Right lobe of liver (tissue), 6 donors: Measurements from ENCODE around the gene MRPL24. TPM values are rescaled to one million over a fixed set of nuclear protein-coding genes. Genes with fewer than 3 reads are reported as not detected.

Source experiments
- ATAC-seq, 4 donors: fragments of 200-7000 bp; cut with Tn5 transposase; one replicate each; pipeline ENCODE4 v1.9.1; 2020; ENCODE audit warnings: mild to moderate bottlenecking in 4 of 4, moderate library complexity in 4 of 4
- DNase-seq, 3 donors: peaks; one replicate each; pipeline ENCODE4 v3.0.0-alpha.2; 2020
- H3K27ac ChIP-seq, 3 donors: fragments of 200-600 bp; one replicate each; pipeline ENCODE4 v1.8.0; 2022
- H3K27me3 ChIP-seq, 2 donors: fragments of 200-600 bp; one replicate each; pipeline ENCODE4 v1.8.0; 2022
- H3K36me3 ChIP-seq, 4 donors: fragments of 200-600 bp; sonication (generic) in 1 of 4; one replicate each; pipeline versions ENCODE4 v1.5.1 to v1.8.0; 2017 to 2022; ENCODE audit warnings: control low read depth in 1 of 4
- H3K4me1 ChIP-seq, 4 donors: fragments of 200-600 bp; sonication (generic) in 1 of 4; one replicate each; pipeline versions ENCODE4 v1.5.1 to v1.8.0; 2017 to 2022; ENCODE audit warnings: control low read depth in 1 of 4
- H3K4me3 ChIP-seq, 3 donors: fragments of 200-600 bp; one replicate each; pipeline ENCODE4 v1.8.0; 2022
- H3K9me3 ChIP-seq, 4 donors: fragments of 200-600 bp; sonication (generic) in 1 of 4; one replicate each; pipeline versions ENCODE4 v1.5.1 to v1.8.0; 2017 to 2022; ENCODE audit warnings: control low read depth in 1 of 4
- POLR2A ChIP-seq: fragments of 450-650 bp; IDR thresholded peaks from one replicate; pipeline ENCODE4 v1.6.1; 2017; ENCODE audit warnings: antibody characterized with exemption, mild to moderate bottlenecking
- WGBS: methylation state at CpG from one replicate; pipeline ENCODE4 v1.1.6; 2018; ENCODE audit warnings: low coverage, low lambda C conversion rate; ENCODE audit not compliant: insufficient coverage; ENCODE audit errors: missing lambda C conversion rate; 5-methylcytosine and 5-hydroxymethylcytosine counted together
- intact Hi-C, 2 donors: fragments of 100-400 bp; cut with DNase I; formaldehyde crosslinking; loops; one replicate each; pipeline versions ENCODE4 v1.11.2 to v1.14.1; 2022
- total RNA-seq, 6 experiments: library from RNA; depleted of rRNA in 2 of 6; stranded (reverse); fragments of >200 nt in 2 of 6; fragmentation: NEBNext Ultra II Directional in 3 of 6; extraction: Animal tissue kit (Norgen Biotek cat#: 25700) in 3 of 6; gene quantifications; one replicate each; pipeline versions ENCODE4 v1.1.0 to v1.2.4, GENCODE V29; 2016 to 2023
- TF ChIP-seq, protein P1 (sequence below), 4 donors: fragments of 200-600 bp in 3 of 4; fragments of 450-650 bp in 1 of 4; IDR thresholded peaks; one replicate each; pipeline versions ENCODE4 v1.5.1 to v1.8.0; 2016 to 2022; ENCODE audit warnings: antibody characterized with exemption in 4 of 4, mild to moderate bottlenecking in 2 of 4
- donor health status: DM: no; HTN: yes; CAD: no.
- donor health status: DM: no; HTN: no; CAD: no.
- donor health status: DM: no; HTN: no; CAD: no.
- donor health status: DM: no; HTN: yes; CAD: no.
- donor health status: DM: no; HTN: yes; CAD: no.

The MRPL24 gene
- total RNA-seq, 6 experiments from 2014 or later: 47.2 to 83.2 (median 61.4) TPM

- DNase-seq: no peak
- intact Hi-C loops: no loop called here
- peaks cover 0 to 16% (median 9%) of the 10 kb centered on the region in 4 donors for H3K4me1 ChIP-seq
- 6% methylated on average over 2 of the region's 4 CpGs for WGBS
- no peak for ATAC-seq
- TF ChIP-seq POLR2A: no peak
- TF ChIP-seq, protein P1, sequence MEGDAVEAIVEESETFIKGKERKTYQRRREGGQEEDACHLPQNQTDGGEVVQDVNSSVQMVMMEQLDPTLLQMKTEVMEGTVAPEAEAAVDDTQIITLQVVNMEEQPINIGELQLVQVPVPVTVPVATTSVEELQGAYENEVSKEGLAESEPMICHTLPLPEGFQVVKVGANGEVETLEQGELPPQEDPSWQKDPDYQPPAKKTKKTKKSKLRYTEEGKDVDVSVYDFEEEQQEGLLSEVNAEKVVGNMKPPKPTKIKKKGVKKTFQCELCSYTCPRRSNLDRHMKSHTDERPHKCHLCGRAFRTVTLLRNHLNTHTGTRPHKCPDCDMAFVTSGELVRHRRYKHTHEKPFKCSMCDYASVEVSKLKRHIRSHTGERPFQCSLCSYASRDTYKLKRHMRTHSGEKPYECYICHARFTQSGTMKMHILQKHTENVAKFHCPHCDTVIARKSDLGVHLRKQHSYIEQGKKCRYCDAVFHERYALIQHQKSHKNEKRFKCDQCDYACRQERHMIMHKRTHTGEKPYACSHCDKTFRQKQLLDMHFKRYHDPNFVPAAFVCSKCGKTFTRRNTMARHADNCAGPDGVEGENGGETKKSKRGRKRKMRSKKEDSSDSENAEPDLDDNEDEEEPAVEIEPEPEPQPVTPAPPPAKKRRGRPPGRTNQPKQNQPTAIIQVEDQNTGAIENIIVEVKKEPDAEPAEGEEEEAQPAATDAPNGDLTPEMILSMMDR (IDR thresholded peaks at IDR 0.05): no peak
- peaks cover 0 to 31% of the 10 kb centered on the region in 2 donors for H3K27me3 ChIP-seq
- H3K9me3 ChIP-seq: no peaks in the 10 kb centered on the region
- no peaks in the 10 kb centered on the region for H3K36me3 ChIP-seq
- no peak overlapping the region for H3K4me3 ChIP-seq
- H3K27ac ChIP-seq: no peak overlapping the region
These were observed 37.1 kb downstream of the MRPL24 start for GRCh38 chr1:156703741-156704140.

DNA sequence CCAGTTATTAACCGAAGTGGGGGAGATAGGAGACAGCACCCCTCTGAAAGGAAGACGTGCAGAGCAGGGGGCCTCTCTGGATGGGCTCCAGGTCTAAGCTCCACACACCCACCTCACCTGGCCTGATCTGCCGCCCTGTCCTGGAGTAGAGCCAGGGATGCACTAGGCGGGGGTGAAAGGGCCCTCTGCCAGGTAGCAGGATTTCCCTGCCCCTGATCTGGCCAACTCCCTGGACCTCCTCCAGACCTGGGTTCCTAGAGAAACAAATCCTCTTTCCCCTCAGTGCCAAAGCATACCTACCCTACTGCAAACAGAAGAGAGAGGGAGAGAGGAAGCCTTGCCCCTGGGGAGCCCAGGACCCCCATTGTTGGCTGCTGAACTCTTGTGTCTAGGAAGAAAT, 37.6 kb downstream of the MRPL24 start:
- H3K36me3 ChIP-seq: no peaks in the 10 kb centered on the region
- peaks cover 0 to 31% of the 10 kb centered on the region in 2 donors for H3K27me3 ChIP-seq
- H3K9me3 ChIP-seq: no peaks in the 10 kb centered on the region
- peaks cover 0 to 16% (median 9%) of the 10 kb centered on the region in 4 donors for H3K4me1 ChIP-seq
- H3K4me3 ChIP-seq: no peak overlapping the region
- DNase-seq: no peak
- WGBS: 43% methylated on average over 3 of the region's 4 CpGs
- ATAC-seq: no peak
- intact Hi-C loops: no loop called here
- TF ChIP-seq POLR2A: no peak
- TF ChIP-seq, protein P1 (IDR thresholded peaks at IDR 0.05): no peak
- H3K27ac ChIP-seq: no peak overlapping the region

DNA sequence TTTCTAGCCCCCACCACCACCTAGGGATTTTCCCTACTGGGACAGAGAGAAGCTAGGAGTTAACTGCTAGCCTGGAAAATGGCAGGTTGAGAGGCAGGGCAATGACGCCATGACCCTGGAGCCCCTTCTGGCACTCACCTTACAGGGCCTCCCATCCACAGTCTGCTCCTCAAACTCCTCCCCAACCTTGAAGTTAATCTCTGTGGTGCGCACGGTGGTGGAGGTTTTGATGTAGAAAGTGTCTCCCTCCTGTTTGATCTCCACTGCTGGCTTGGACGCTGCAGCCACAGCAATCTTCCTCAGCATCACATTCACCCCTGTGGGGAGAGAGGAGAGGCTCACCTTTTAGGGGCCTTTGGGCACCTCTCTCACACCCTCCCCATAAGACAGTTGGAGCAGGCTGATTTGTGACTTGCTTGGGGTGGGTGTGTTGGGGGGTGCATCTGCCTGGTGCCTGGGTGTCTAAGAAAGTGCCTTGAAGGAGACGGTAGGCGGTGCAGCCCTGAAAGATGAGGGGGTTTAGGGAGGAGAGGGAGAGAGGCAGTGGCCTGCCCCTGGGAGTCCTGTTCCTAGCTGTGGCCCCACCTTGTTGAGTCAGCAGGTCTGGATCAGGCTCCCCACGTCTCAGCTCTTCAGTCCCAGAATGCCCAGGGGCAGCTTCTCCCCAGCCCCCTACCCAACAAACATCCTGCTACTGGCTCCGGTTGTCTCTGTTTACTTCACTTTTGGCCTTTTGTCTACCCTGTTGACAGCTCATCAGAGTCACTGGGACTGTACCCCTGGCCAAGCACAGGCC, 40.0 kb downstream of the MRPL24 start:
- TF ChIP-seq, protein P1 (IDR thresholded peaks at IDR 0.05): no peak
- no peak for TF ChIP-seq POLR2A
- Histone ChIP-seq H3K36me3 (no peaks in the 10 kb centered on the region), H3K4me1 (peaks cover 0 to 13% (median 6%) of the 10 kb centered on the region in 4 donors), H3K9me3 (no peaks in the 10 kb centered on the region), H3K27me3 (peaks cover 0 to 25% of the 10 kb centered on the region in 2 donors), H3K4me3 (no peak overlapping the region), H3K27ac (no peak overlapping the region)
- intact Hi-C loops: no loop called here
- DNase-seq: no peak
- ATAC-seq: no peak
- no CpG with 5 or more reads among the region's 8 CpGs for WGBS

DNA sequence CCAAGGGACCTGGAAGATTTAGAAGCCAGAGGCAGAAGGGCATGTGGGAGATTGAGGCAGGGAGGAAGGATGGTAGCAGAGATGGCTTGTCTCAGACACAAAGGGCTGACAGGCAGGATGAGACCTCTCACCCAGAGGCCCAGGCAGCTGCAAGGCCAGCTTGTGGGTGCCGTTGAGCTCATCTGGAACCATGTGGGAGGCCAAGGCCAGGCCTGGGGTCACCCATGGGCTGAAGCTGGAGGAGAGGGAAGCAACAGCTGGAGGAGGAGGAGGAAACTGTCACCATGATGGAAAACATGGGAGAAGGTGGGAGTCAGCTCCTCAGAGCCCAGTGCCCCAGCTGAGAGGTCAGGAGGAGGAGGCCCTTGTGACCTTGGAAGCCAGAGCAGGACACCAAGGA, 41.9 kb downstream of the MRPL24 start:
- H3K4me1 ChIP-seq: no peaks in the 10 kb centered on the region
- TF ChIP-seq, protein P1 (IDR thresholded peaks at IDR 0.05): no peak
- TF ChIP-seq POLR2A: no peak
- H3K4me3 ChIP-seq: no peak overlapping the region
- no peaks in the 10 kb centered on the region for H3K9me3 ChIP-seq
- ATAC-seq (no peak), DNase-seq (no peak)
- H3K27ac ChIP-seq: no peak overlapping the region
- H3K36me3 ChIP-seq: no peaks in the 10 kb centered on the region
- 67% methylated on average over 1 of the region's 1 CpG for WGBS
- peaks cover 0 to 7% of the 10 kb centered on the region in 2 donors for H3K27me3 ChIP-seq
- intact Hi-C loops: no loop called here
